GM12892 (cell line): ENCODE measurements around the gene SNX3.

Source experiments
- POLR2A ChIP-seq: IDR thresholded peaks from 2 replicates; pipeline ENCODE4 v1.6.1; 2011; ENCODE audit warnings: low read depth, low read length, control low read depth
- POLR2AphosphoS5 ChIP-seq: IDR thresholded peaks from 2 replicates; pipeline ENCODE4 v1.6.1; 2011; ENCODE audit warnings: low read depth, low read length, control low read depth
- TAF1 ChIP-seq: IDR thresholded peaks from 2 replicates; pipeline ENCODE4 v1.6.1; 2011; ENCODE audit warnings: low read depth, mild to moderate bottlenecking, control low read depth, low read length, borderline replicate concordance

GRCh38 chr6:108207013-108207412, 53.8 kb downstream of the SNX3 start:
- TF ChIP-seq POLR2A (no peak), POLR2AphosphoS5 (no peak), TAF1 (no peak)
